Stimulated activated effector memory CD8-positive, alpha-beta T cell treated with anti-CD3 and anti-CD28 coated beads, Interleukin-12 subunit alpha, Interleukin-12 subunit beta, amount 100 ng/mL, for 72 hours (primary cell): ENCODE measurements around the gene FBLN1.
A peak's percentile ranks its signal among the peaks of the same experiment; 100 is the strongest.
"Not testable (repeated sequence)": the region's sequence is repeated elsewhere in the genome, so short reads cannot be mapped to it uniquely, and the experiment has no call there.

Source experiments
- ATAC-seq: fragments of 150-1000 bp; cut with Tn5 transposase; 2 replicates; pipeline ENCODE4 v1.10.0; 2021
- DNase-seq, 2 donors: peaks; one replicate each; pipeline ENCODE4 v3.0.0; 2021 to 2022; ENCODE audit warnings: low spot score in 2 of 2
- H3K27ac Mint-ChIP-seq: one replicate; pipeline ENCODE4 v1.8.0; 2022; ENCODE audit warnings: mild to moderate bottlenecking, mixed read lengths
- H3K36me3 Mint-ChIP-seq: one replicate; pipeline ENCODE4 v1.8.0; 2022; ENCODE audit warnings: mild to moderate bottlenecking, mixed read lengths
- H3K4me1 Mint-ChIP-seq: one replicate; pipeline ENCODE4 v1.8.0; 2022; ENCODE audit warnings: mixed read lengths
- H3K4me3 Mint-ChIP-seq: one replicate; pipeline ENCODE4 v1.8.0; 2022; ENCODE audit warnings: mild to moderate bottlenecking, mixed read lengths
- H3K9me3 Mint-ChIP-seq: one replicate; pipeline ENCODE4 v1.8.0; 2022; ENCODE audit warnings: mixed read lengths

The FBLN1 gene

DNA sequence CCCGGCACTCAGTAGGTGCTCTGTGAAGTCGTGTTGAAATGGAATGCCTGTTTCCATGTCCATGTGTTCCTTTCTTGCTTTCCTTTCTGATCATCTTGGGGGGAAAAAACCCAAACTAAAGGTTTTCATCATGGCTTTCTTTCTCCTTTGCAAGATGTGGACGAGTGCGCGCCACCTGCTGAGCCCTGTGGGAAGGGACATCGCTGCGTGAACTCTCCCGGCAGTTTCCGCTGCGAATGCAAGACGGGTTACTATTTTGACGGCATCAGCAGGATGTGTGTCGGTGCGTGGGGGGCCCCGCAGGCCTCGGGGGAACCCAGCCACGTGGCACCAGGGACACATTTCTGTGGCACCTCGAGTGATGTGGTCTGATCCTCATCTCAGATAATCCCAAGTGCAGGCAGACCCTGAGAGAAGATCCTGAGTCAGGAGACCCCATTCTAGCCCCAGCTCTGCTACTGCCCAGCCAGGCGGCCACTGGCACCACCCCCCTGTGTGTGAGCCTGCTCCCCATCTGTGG lies 39.4 kb downstream of the FBLN1 start:
- peaks cover 5% of the 10 kb centered on the region for H3K36me3 Mint-ChIP-seq
- DNase-seq (no peak), ATAC-seq (no peak)
- no peaks in the 10 kb centered on the region for H3K4me1 Mint-ChIP-seq
- H3K27ac Mint-ChIP-seq = peak overlapping the region; percentile 29
- H3K9me3 Mint-ChIP-seq = no peaks in the 10 kb centered on the region
- no peak overlapping the region for H3K4me3 Mint-ChIP-seq

DNA sequence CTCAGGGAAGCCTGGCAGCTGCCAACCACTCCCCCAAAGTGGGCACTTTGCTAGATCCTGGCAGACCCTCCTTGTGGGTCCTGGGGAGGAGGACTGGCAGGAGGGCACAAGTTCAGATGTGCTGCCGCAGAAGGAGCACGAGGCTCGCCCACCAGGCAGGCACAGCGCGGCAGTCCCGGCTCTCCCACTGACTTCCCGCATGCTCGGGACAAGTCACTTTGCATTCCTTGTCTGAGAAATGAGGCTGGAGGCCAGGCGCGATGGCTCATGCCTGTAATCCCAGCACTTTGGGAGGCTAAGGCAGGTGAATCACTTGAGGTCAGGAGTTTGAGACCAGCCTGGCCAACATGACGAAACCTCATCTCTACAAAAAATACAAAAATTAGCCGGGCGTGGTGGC lies 40.1 kb downstream of the FBLN1 start:
- not testable (repeated sequence) for DNase-seq, H3K36me3 Mint-ChIP-seq, H3K9me3 Mint-ChIP-seq, H3K4me1 Mint-ChIP-seq, ATAC-seq, H3K4me3 Mint-ChIP-seq, H3K27ac Mint-ChIP-seq

DNA sequence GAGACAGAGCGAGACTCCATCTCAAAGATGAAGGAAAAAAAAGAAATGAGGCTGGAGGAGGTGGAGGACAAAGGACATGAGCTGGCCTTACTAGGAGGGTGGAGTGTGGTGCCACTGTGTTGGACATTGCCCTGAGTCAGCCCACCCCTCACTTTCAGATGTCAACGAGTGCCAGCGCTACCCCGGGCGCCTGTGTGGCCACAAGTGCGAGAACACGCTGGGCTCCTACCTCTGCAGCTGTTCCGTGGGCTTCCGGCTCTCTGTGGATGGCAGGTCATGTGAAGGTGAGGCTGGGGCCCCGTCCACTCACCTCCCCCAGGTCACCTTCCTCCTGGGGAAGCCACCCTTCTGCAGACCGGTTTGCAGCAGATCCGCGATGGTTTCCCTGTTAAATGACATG lies 40.6 kb downstream of the FBLN1 start:
- ATAC-seq (no peak), DNase-seq (no peak)
- Mint-ChIP-seq H3K4me3 (no peak overlapping the region), H3K4me1 (no peaks in the 10 kb centered on the region), H3K9me3 (no peaks in the 10 kb centered on the region), H3K36me3 (peaks cover 3% of the 10 kb centered on the region), H3K27ac (no peak overlapping the region)

DNA sequence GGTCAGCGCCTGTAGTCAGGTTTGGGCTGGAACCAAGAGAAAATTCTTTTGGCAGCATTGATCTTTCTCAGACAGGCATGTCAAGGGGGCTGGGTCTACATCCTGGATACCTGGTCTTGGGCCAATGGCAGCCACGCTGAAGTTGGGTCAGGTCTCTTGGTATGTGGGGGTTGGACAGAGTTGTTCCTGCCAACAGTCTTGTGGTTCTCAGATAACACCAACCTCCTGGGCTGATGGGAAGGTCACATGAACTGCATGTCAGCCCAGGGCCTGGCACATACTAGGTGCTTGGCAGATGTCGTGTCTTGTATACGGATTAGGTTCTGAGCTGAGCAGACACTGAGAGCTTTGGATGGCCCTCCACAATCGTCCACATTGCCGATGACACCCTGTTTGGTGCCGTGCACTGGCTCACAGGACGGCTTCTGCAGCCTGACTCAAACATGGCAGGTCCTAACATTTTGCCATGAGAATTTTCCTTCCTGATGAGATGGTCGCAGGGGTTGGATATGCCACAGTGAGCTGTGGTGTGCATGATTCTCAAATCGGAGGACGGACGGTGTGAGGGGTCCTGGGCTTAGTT lies 42.0 kb downstream of the FBLN1 start:
- DNase-seq (no peak), ATAC-seq (no peak)
- no peaks in the 10 kb centered on the region for H3K4me1 Mint-ChIP-seq
- H3K4me3 Mint-ChIP-seq = no peak overlapping the region
- H3K36me3 Mint-ChIP-seq = no peaks in the 10 kb centered on the region
- H3K9me3 Mint-ChIP-seq = no peaks in the 10 kb centered on the region
- no peak overlapping the region for H3K27ac Mint-ChIP-seq

DNA sequence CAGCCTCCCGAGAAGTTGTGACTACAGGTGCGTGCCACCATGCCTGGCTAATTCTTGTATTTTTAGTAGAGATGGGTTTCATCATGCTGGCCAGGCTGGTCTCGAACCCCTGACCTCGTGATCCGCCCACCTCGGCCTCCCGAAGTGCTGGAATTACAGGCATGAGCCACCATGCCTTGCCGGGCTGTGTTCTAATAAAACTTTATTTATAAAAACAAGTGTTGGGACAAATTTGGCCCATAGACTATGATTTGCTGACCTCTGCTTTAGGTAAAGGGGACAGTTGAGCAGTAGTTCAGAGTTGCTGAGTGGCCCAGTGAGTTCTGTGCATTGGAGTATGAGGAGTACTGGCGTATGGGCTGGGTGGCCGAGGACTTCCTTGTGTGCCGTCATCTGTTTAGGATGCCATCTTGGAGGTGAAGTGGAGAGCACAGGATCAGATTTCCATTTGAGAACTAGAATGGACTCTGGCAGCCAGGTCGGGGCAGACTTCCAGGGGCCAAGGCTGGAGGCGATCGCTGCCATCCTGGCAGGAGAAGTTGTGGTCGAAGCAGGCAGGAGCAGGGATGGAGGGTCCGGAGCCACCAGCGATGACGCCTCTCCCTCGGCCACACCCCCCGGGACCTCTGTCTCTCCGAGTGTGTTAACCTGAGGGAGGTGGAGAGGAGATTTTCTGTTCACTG lies 43.8 kb downstream of the FBLN1 start:
- no peaks in the 10 kb centered on the region for H3K9me3 Mint-ChIP-seq
- H3K4me1 Mint-ChIP-seq = peaks cover 5% of the 10 kb centered on the region
- H3K27ac Mint-ChIP-seq = no peak overlapping the region
- no peaks in the 10 kb centered on the region for H3K36me3 Mint-ChIP-seq
- H3K4me3 Mint-ChIP-seq = no peak overlapping the region
- no peak for ATAC-seq
- no peak for DNase-seq

DNA sequence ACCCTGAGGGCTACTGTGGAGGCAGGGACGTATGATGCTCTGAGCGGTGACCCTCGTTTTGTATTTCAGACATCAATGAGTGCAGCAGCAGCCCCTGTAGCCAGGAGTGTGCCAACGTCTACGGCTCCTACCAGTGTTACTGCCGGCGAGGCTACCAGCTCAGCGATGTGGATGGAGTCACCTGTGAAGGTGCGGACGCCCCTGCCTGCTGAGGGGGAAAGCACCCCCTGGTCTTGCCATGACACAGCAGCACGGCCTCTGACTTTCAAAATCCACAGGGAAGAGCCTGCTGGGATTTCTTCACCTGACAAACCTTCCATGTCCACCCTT lies 44.3 kb downstream of the FBLN1 start:
- DNase-seq = no peak
- Mint-ChIP-seq H3K36me3 (no peaks in the 10 kb centered on the region), H3K9me3 (no peaks in the 10 kb centered on the region), H3K27ac (no peak overlapping the region), H3K4me3 (no peak overlapping the region), H3K4me1 (peaks cover 10% of the 10 kb centered on the region)
- ATAC-seq = no peak

DNA sequence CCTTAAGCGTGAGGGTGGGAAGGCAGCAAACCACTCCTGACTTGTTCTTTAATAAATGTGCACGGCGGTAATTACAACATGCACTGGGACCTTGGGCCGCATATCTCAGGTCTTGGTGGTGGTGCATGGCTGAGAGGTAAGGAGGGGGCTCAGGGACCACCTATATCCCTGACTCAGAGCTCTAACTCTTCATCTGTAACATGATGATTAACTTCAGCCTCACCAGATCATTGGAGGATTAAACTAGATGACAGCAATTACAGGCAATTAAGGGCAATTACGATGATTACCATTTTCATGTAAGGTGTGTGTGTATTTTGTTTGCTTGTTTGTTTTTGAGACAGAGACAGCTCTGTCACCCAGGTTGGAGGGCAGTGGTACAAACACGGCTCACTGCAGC lies 45.0 kb downstream of the FBLN1 start:
- no peak for DNase-seq
- Mint-ChIP-seq H3K36me3 (no peaks in the 10 kb centered on the region), H3K4me1 (peaks cover 11% of the 10 kb centered on the region)

DNA sequence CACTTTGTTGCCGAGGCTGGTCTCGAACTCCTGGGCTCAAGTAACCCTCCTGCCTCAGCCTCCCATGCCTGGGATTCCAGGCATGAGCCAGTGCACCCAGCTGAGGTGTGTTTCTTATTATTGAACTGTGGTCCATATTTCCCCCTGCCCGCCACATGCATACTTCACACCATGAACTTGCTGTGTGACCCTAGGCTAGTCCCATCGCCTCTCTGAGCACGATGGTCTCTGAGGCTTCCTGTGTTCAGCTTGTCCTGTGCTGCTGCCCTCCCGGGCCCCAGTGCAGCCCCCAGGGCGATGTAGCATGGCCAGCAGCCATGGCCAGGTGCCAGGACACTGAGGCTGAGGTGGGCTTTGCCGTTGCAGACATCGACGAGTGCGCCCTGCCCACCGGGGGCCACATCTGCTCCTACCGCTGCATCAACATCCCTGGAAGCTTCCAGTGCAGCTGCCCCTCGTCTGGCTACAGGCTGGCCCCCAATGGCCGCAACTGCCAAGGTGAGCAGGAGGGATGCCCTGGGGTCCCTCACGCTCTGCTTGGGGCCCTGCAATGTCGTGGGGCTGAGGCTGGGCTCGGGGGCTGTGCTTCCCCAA lies 45.7 kb downstream of the FBLN1 start:
- no peak for ATAC-seq
- Mint-ChIP-seq H3K4me1 (peaks cover 11% of the 10 kb centered on the region), H3K9me3 (no peaks in the 10 kb centered on the region), H3K4me3 (no peak overlapping the region), H3K36me3 (no peaks in the 10 kb centered on the region), H3K27ac (no peak overlapping the region)
- DNase-seq = no peak

More for the DNA sequence above, 45.0 kb downstream of the FBLN1 start:
- Mint-ChIP-seq H3K4me3 (no peak overlapping the region), H3K9me3 (no peaks in the 10 kb centered on the region), H3K27ac (no peak overlapping the region)
- ATAC-seq = no peak

DNA sequence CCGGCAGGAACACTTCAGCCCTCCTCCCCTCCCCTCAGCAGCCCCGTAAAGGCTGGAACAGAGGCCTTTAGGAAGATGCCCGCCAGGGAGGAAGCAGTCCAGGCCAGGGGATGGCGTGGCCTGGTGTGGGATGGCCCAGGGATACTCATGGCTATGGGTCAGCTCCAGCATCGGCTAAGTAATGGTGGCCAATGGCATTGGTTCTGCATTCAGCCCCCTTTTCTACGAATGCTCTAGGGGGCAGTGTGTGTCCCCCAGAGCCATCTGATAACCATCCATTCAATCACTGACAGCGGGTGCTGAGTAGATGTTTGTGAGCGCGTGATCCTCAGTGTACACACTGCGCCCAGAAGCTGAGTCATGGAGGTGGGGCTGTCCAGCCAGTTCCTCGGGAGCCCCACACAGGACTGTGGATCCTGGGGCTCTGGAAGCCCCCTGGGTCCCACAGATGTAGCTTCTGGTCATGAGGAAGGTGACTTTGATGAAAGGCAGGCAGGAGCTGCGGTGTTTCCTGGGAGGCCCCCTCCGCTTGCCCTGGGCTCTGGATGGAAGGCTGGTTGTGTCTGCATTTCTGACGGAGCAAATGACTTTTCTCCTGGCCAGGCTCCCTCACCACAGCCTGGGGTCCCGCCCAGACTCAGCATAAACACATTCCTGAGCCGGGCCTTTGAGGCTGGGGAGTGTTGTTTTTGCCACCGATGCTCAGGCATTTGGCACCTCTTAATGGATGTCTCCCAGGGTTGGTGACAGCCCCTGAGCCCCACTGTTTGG lies 46.5 kb downstream of the FBLN1 start:
- Mint-ChIP-seq H3K36me3 (no peaks in the 10 kb centered on the region), H3K27ac (no peak overlapping the region), H3K4me3 (no peak overlapping the region), H3K4me1 (peaks cover 11% of the 10 kb centered on the region), H3K9me3 (no peaks in the 10 kb centered on the region)
- no peak for DNase-seq
- no peak for ATAC-seq

DNA sequence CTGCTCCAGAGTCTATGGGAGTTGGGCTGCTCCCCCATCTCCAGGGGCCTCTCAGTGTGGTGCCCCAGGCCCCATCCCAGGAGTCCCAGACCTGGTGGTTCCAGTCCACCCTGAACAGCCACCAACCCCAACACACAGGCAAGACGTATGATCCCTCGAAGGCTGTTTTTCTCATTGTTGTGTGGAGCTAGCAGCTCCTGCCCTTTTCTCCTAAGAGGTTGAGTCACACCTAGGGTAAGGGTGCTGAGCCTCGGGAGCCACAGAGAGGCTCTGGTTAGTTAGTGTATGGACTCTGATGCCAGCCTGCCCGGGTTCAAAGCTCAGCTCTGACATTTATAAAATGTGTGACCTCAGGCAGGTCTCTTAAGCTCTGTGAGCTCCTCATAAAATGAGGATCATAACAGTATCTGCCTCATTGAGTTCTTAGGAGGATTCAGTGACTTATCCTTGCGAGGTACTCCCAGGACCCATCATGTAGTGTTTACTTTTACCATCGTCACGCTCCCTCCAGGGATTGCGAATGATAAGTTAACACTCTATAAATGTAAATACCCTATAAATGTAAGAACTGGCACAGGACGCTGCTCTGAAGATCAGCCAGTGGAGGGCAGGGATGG lies 47.2 kb downstream of the FBLN1 start:
- Mint-ChIP-seq H3K36me3 (no peaks in the 10 kb centered on the region), H3K4me3 (no peak overlapping the region), H3K27ac (no peak overlapping the region), H3K4me1 (peaks cover 11% of the 10 kb centered on the region), H3K9me3 (no peaks in the 10 kb centered on the region)
- ATAC-seq = no peak
- DNase-seq = no peak

DNA sequence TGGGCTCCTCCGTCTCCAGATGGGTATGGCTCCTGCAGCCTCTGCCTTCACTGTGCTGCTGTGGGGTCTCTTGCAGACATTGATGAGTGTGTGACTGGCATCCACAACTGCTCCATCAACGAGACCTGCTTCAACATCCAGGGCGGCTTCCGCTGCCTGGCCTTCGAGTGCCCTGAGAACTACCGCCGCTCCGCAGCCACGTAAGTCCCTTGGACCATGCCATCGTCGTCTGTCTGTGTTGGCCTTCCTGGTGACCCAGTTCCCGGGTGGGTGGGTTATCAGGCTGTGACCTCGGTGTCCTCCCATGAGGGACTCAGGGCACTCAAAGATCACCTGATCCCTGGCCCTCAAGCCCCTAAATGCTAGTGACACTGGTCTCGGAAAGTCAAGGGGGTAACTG lies 47.7 kb downstream of the FBLN1 start:
- no peak overlapping the region for H3K27ac Mint-ChIP-seq
- no peak overlapping the region for H3K4me3 Mint-ChIP-seq
- DNase-seq = no peak
- H3K4me1 Mint-ChIP-seq = peaks cover 11% of the 10 kb centered on the region
- ATAC-seq = no peak
- H3K36me3 Mint-ChIP-seq = no peaks in the 10 kb centered on the region
- no peaks in the 10 kb centered on the region for H3K9me3 Mint-ChIP-seq

DNA sequence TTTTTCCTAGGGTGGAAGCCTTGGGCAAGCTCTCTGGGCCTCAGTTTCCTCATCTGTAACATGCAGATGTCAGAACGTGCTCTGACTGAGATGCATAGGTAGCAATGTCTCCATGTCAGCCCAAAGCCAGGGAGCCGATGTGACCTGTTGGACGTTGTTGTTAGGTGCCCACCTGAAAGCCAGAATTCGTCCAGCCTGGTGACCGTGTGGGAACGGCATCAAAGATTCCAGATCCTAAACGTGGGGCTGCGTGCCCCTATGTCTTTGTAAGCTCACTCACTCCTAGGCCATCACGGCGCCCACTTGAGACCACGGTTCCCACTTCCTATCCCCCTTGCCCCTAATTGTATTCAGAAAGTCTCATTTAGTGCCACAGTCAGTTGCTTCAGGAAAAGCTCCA lies 48.2 kb downstream of the FBLN1 start:
- no peak overlapping the region for H3K4me3 Mint-ChIP-seq
- no peaks in the 10 kb centered on the region for H3K36me3 Mint-ChIP-seq
- peaks cover 11% of the 10 kb centered on the region for H3K4me1 Mint-ChIP-seq
- no peak overlapping the region for H3K27ac Mint-ChIP-seq
- no peaks in the 10 kb centered on the region for H3K9me3 Mint-ChIP-seq
- DNase-seq (no peak), ATAC-seq (no peak)

DNA sequence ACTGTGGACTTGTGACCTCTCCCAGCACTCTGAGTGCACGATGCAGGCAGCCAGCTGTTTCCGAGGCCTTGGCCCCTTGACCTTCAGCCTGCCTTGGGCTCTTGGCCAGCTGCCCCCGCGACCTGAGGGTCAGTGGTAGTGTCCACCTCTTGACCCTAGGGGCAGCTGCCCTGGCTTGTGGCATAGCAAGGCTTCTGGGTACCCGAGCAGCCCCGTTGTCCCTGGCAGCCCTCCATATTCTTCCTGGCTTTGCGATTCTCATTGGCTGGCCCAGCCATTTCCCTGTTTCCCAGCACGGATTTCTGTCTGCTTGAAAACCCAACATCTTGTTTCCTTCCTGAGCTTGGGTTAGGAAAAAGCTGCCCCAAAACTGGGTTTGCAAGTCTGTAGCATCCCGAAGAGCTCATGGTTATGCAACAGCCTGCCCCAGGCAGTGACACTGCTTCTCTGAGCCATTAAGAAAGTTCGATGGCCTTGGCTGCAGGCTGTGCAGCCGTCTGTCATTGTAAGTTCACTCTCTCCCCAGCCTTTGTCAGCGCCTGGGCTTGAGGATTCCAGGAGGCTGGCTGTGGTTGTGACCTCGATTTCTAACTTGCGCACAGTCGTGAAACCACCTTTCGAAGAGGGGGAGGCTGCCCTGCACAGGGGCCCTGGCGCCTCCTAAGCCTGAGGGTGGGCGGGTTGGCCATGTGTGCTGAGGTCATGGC lies 48.8 kb downstream of the FBLN1 start:
- ATAC-seq (peak; percentile 77), DNase-seq (no peak)
- Mint-ChIP-seq H3K9me3 (no peaks in the 10 kb centered on the region), H3K4me3 (peak overlapping the region; percentile 24), H3K36me3 (no peaks in the 10 kb centered on the region), H3K27ac (no peak overlapping the region), H3K4me1 (peaks cover 11% of the 10 kb centered on the region)

DNA sequence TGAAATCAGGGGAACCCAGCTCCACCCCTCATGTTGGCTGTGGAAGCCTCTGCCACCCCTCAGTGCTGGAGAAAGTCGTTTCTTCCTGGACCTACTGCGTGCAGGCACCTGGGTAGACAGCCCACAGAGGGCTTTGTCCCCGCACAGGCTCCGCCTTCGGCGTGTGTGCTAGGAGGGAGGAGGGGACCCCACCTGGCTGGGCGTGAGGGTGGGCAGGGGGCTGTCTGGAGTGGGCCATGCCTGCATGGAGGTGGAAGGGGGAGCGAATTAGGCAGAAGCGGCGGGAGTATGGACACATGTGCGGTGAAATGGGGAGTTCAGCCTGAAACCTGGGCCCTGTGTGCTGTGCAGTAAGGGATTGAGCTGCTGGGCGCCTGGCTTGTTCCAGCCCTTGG lies 49.3 kb downstream of the FBLN1 start:
- H3K9me3 Mint-ChIP-seq = no peaks in the 10 kb centered on the region
- peaks cover 11% of the 10 kb centered on the region for H3K4me1 Mint-ChIP-seq
- no peaks in the 10 kb centered on the region for H3K36me3 Mint-ChIP-seq
- no peak overlapping the region for H3K27ac Mint-ChIP-seq
- ATAC-seq (no peak), DNase-seq (no peak)
- H3K4me3 Mint-ChIP-seq = peak overlapping the region; percentile 24
